ENCODE measurements around the gene NT5C.
A peak's percentile ranks its signal among the peaks of the same experiment; 100 is the strongest.

NT5C gene

GRCh38 chr17:75109407-75110233, 21.9 kb downstream of the NT5C start, which contains the start of gene ARMC7:
Gene ARMC7, plus strand, starts transcription at chr17:75109969. Its CDS starts 320 bp downstream, at chr17:75110289.
- TF ChIP-seq CTCF (IDR thresholded peaks at IDR 0.05; ENCODE audit: control insufficient read depth, insufficient read depth, low read depth, low read length, missing control alignments): no peak
- peak within 1 kb of the TSS; percentile 72 for H3K4me3 ChIP-seq (ENCODE audit: control insufficient read depth, low read depth, low read length)
- no peak for DNase-seq (ENCODE audit: low read depth)

- no peak for TF ChIP-seq CTCF (IDR thresholded peaks at IDR 0.05; ENCODE audit: control insufficient read depth, insufficient read depth, low read depth, low read length, missing control alignments)
- no peak for DNase-seq (ENCODE audit: low read depth)
- peak overlapping the region; percentile 72 for H3K4me3 ChIP-seq (ENCODE audit: control insufficient read depth, low read depth, low read length)
Observed at GRCh38 chr17:75109046-75109406, 22.5 kb downstream of the NT5C start.

GRCh38 chr17:75108193-75108592, 23.3 kb downstream of the NT5C start:
- no peak for DNase-seq (ENCODE audit: low read depth)
- H3K4me3 ChIP-seq (ENCODE audit: control insufficient read depth, low read depth, low read length): no peak overlapping the region
- no peak for TF ChIP-seq CTCF (IDR thresholded peaks at IDR 0.05; ENCODE audit: control insufficient read depth, insufficient read depth, low read depth, low read length, missing control alignments)

- no peak overlapping the region for H3K4me3 ChIP-seq (ENCODE audit: control insufficient read depth, low read depth, low read length)
- no peak for DNase-seq (ENCODE audit: low read depth)
- peak; percentile 67 for TF ChIP-seq CTCF (IDR thresholded peaks at IDR 0.05; ENCODE audit: control insufficient read depth, insufficient read depth, low read depth, low read length, missing control alignments)
Observed at GRCh38 chr17:75105126-75106080, 26.1 kb downstream of the NT5C start.

- no peak overlapping the region for H3K4me3 ChIP-seq (ENCODE audit: control insufficient read depth, low read depth, low read length)
- no peak for DNase-seq (ENCODE audit: low read depth)
- TF ChIP-seq CTCF (IDR thresholded peaks at IDR 0.05; ENCODE audit: control insufficient read depth, insufficient read depth, low read depth, low read length, missing control alignments): no peak
Observed at GRCh38 chr17:75103601-75104554, 27.7 kb downstream of the NT5C start.
